H1 (cell line): Measurements from ENCODE around the gene BRCA1. TPM values are rescaled to one million over a fixed set of nuclear protein-coding genes. Genes with fewer than 3 reads are reported as not detected.

Experiments used
- CTCF ChIA-PET: fragments of 300-600 bp; sonication (Branson Sonifier 250); formaldehyde crosslinking; loops from one replicate; lab custom pipeline; 2021; ENCODE audit not compliant: partially characterized antibody; lab: Charles Lee
- POLR2A ChIA-PET: fragments of 300-600 bp; sonication (Branson Sonifier 250); formaldehyde crosslinking; loops from one replicate; lab custom pipeline; 2021; ENCODE audit warnings: inconsistent platforms; ENCODE audit not compliant: partially characterized antibody; lab: Charles Lee
- DNase-seq, 2 experiments: peaks; one replicate each; pipeline versions ENCODE4 v3.0.0 to v3.0.0-alpha.2; 2010 to 2022; ENCODE audit warnings: low spot score in 2 of 2, low read depth in 1 of 2, mixed read lengths in 1 of 2
- FAIRE-seq: peaks from 2 replicates; lab custom pipeline; 2011; peaks lifted over from hg19 to GRCh38; lab: Jason Lieb, UNC
- H2AFZ ChIP-seq: 2 replicates; pipeline ENCODE4 v1.8.1; 2012; ENCODE audit warnings: low read length, inconsistent platforms
- H2AK5ac ChIP-seq: 2 replicates; pipeline ENCODE4 v1.6.1; 2013; ENCODE audit warnings: low read depth, low read length
- H2BK120ac ChIP-seq: replicated peaks from 2 replicates; pipeline ENCODE3; 2013; ENCODE audit warnings: low read depth, low read length, inconsistent platforms
- H2BK12ac ChIP-seq: 2 replicates; pipeline ENCODE4 v1.6.1; 2013; ENCODE audit warnings: low read depth, low read length
- H2BK15ac ChIP-seq: 2 replicates; pipeline ENCODE4 v1.6.1; 2013; ENCODE audit warnings: low read length
- H2BK20ac ChIP-seq: 2 replicates; pipeline ENCODE4 v1.6.1; 2013; ENCODE audit warnings: low read length
- H2BK5ac ChIP-seq: 2 replicates; pipeline ENCODE4 v1.6.1; 2013; ENCODE audit warnings: low read depth, low read length
- H3K14ac ChIP-seq: 2 replicates; pipeline ENCODE4 v1.6.1; 2013; ENCODE audit warnings: inconsistent platforms; ENCODE audit not compliant: insufficient read length
- H3K18ac ChIP-seq: 2 replicates; pipeline ENCODE4 v1.6.1; 2013; ENCODE audit warnings: low read length; ENCODE audit errors: extremely low read depth
- H3K23ac ChIP-seq: 2 replicates; pipeline ENCODE4 v1.6.1; 2013; ENCODE audit warnings: inconsistent platforms; ENCODE audit not compliant: insufficient read length
- H3K23me2 ChIP-seq: 2 replicates; pipeline ENCODE4 v1.6.1; 2013; ENCODE audit warnings: low read depth, low read length
- H3K27ac ChIP-seq: 2 replicates; pipeline ENCODE4 v1.6.1; 2011; ENCODE audit warnings: low read depth, low read length, inconsistent platforms
- H3K27me3 ChIP-seq, 4 experiments: replicated peaks in 1 of 4; 1 replicate in 1 of 4; 2 replicates in 3 of 4; pipeline versions ENCODE4 v1.6.1 to v1.8.1; 2011 to 2013; ENCODE audit warnings: low read length in 3 of 4, mild to moderate bottlenecking in 3 of 4, inconsistent platforms in 2 of 4, mixed read lengths in 2 of 4, moderate library complexity in 1 of 4; ENCODE audit not compliant: control insufficient read depth in 3 of 4, insufficient read depth in 3 of 4; ENCODE audit errors: extremely low read depth in 1 of 4
- H3K36me3 ChIP-seq, 4 experiments: 2 replicates each; pipeline versions ENCODE4 v1.6.1 to v1.8.1; 2011 to 2013; ENCODE audit warnings: mild to moderate bottlenecking in 4 of 4, low read length in 3 of 4, moderate library complexity in 2 of 4, control low read depth in 1 of 4, inconsistent platforms in 1 of 4; ENCODE audit not compliant: insufficient read depth in 4 of 4, control insufficient read depth in 2 of 4
- H3K4ac ChIP-seq: replicated peaks from 2 replicates; pipeline ENCODE3; 2013; ENCODE audit warnings: low read length, low read depth, mixed read lengths, inconsistent platforms; ENCODE audit not compliant: insufficient read length
- H3K4me1 ChIP-seq, 4 experiments: replicated peaks in 1 of 4; 1 replicate in 1 of 4; 2 replicates in 3 of 4; pipeline versions ENCODE4 v1.6.1 to v1.8.1; 2011 to 2013; ENCODE audit warnings: low read length in 3 of 4, inconsistent platforms in 2 of 4, mixed read lengths in 1 of 4; ENCODE audit not compliant: insufficient read depth in 4 of 4, control insufficient read depth in 3 of 4
- H3K4me2 ChIP-seq, 2 experiments: 2 replicates each; pipeline versions ENCODE4 v1.6.1 to v1.8.1; 2011 to 2013; ENCODE audit warnings: low read depth in 2 of 2, low read length in 2 of 2, control low read depth in 1 of 2, inconsistent platforms in 1 of 2, mild to moderate bottlenecking in 1 of 2; ENCODE audit not compliant: insufficient read depth in 1 of 2
- H3K4me3 ChIP-seq, 4 experiments: fragments of 200-600, 300-600 bp in 1 of 4; sonication (generic), shearing (Covaris generic), sonication (Bioruptor Twin) in 1 of 4; 2 replicates each; pipeline versions ENCODE4 v1.5.1 to v1.8.1; 2011 to 2016; ENCODE audit warnings: low read length in 4 of 4, low read depth in 3 of 4, control low read depth in 2 of 4, inconsistent platforms in 2 of 4, mild to moderate bottlenecking in 2 of 4, mixed read lengths in 1 of 4, moderate library complexity in 1 of 4; ENCODE audit not compliant: insufficient read depth in 2 of 4; ENCODE audit errors: extremely low read depth in 1 of 4
- H3K56ac ChIP-seq: replicated peaks from 2 replicates; pipeline ENCODE3; 2013; ENCODE audit warnings: low read depth, mild to moderate bottlenecking, mixed read lengths, low read length, inconsistent platforms; ENCODE audit not compliant: insufficient read length
- H3K79me1 ChIP-seq: 2 replicates; pipeline ENCODE4 v1.6.1; 2013; ENCODE audit warnings: low read depth, low read length, control low read depth
- H3K79me2 ChIP-seq, 2 experiments: 2 replicates each; pipeline versions ENCODE4 v1.6.1 to v1.8.1; 2012 to 2013; ENCODE audit warnings: low read length in 2 of 2, mild to moderate bottlenecking in 2 of 2, inconsistent platforms in 1 of 2; ENCODE audit not compliant: insufficient read depth in 2 of 2, control insufficient read depth in 1 of 2
- H3K9ac ChIP-seq, 4 experiments: replicated peaks in 1 of 4; 1 replicate in 1 of 4; 2 replicates in 3 of 4; pipeline versions ENCODE4 v1.6.1 to v1.8.1; 2011 to 2013; ENCODE audit warnings: low read depth in 3 of 4, low read length in 3 of 4, control low read depth in 2 of 4, mild to moderate bottlenecking in 2 of 4, moderate library complexity in 2 of 4, inconsistent platforms in 1 of 4; ENCODE audit errors: extremely low read depth in 1 of 4
- H3K9me3 ChIP-seq, 2 experiments: 2 replicates each; pipeline versions ENCODE4 v1.6.1 to v1.8.1; 2012 to 2013; ENCODE audit warnings: mild to moderate bottlenecking in 2 of 2, moderate library complexity in 2 of 2, control low read depth in 1 of 2, inconsistent platforms in 1 of 2, low read depth in 1 of 2, low read length in 1 of 2, mixed read lengths in 1 of 2; ENCODE audit not compliant: insufficient read depth in 2 of 2
- H4K20me1 ChIP-seq, 2 experiments: replicated peaks in 1 of 2; 2 replicates each; pipeline versions ENCODE3 to v1.8.1; 2011 to 2013; ENCODE audit warnings: inconsistent platforms in 2 of 2, low read length in 2 of 2, mild to moderate bottlenecking in 1 of 2; ENCODE audit not compliant: insufficient read depth in 2 of 2, control insufficient read depth in 1 of 2
- H4K5ac ChIP-seq: 2 replicates; pipeline ENCODE4 v1.6.1; 2013; ENCODE audit warnings: low read length, low read depth, mixed read lengths, inconsistent platforms; ENCODE audit not compliant: insufficient read length
- H4K8ac ChIP-seq: 2 replicates; pipeline ENCODE4 v1.8.0; 2013; ENCODE audit warnings: mild to moderate bottlenecking, moderate library complexity, low read length, inconsistent platforms; ENCODE audit not compliant: insufficient read depth; ENCODE audit errors: extremely low read depth
- H4K91ac ChIP-seq: replicated peaks from 2 replicates; pipeline ENCODE3; 2013; ENCODE audit warnings: low read length, mixed read lengths, inconsistent platforms; ENCODE audit not compliant: insufficient read length
- GTF2F1 ChIP-seq: IDR thresholded peaks from 2 replicates; pipeline ENCODE4 v1.6.1; 2012; ENCODE audit warnings: low read depth, low read length, improper control_type of control experiment, borderline replicate concordance
- PHF8 ChIP-seq: fragments of 200-600 bp; sonication (generic); conservative IDR thresholded peaks from 2 replicates; pipeline ENCODE4 v1.7.1; 2012; ENCODE audit warnings: low read depth, mild to moderate bottlenecking, inconsistent platforms, low read length, moderate library complexity
- TAF1 ChIP-seq: IDR thresholded peaks from 2 replicates; pipeline ENCODE4 v1.6.1; 2011; ENCODE audit warnings: mild to moderate bottlenecking, low read depth, low read length
- WGBS, 2 experiments: shearing (Covaris generic) in 1 of 2; methylation state at CpG; one replicate each; pipeline versions ENCODE4 v1.1.6 to v1.1.7; 2013 to 2015; ENCODE audit warnings: low lambda C conversion rate in 2 of 2, mixed read lengths in 2 of 2, inconsistent platforms in 1 of 2, low coverage in 1 of 2, missing lambda C conversion rate in 1 of 2; ENCODE audit not compliant: insufficient replicate concordance in 2 of 2, insufficient coverage in 1 of 2, insufficient read length in 1 of 2; ENCODE audit errors: extremely low coverage in 1 of 2, missing lambda C conversion rate in 1 of 2; 5-methylcytosine and 5-hydroxymethylcytosine counted together
- polyA plus RNA-seq, 7 experiments: library from polyadenylated mRNA; depleted of rRNA in 3 of 7; stranded (reverse) in 5 of 7; unstranded in 2 of 7; fragments of >200 nt in 5 of 7; fragments of 200-250 nt in 2 of 7; gene quantifications; 1 replicate in 5 of 7; 2 replicates in 1 of 7; 4 replicates in 1 of 7; pipeline versions ENCODE4 v1.2.1 to v1.2.3, GENCODE V29; 2011 to 2013; ENCODE audit warnings: missing spikeins in 2 of 7, mixed read lengths in 2 of 7
- total RNA-seq: library from RNA; stranded (reverse); fragmentation: NEBNext Ultra II Directional; extraction: Animal tissue kit (Norgen Biotek cat#: 25700); gene quantifications from 2 replicates; pipeline ENCODE4 v1.2.1, GENCODE V29; 2021

The BRCA1 gene
- total and polyA plus RNA-seq, 2 of the 8 experiments (the other 6 are each of a cell fraction or from before 2014, with no cell fraction given) = 30.7 to 39.2 TPM

- no peaks in the 10 kb centered on the region for H3K79me1 ChIP-seq
- H2AFZ ChIP-seq = no peak overlapping the region
- H3K9ac ChIP-seq = no peak overlapping the region
- no peak overlapping the region for H3K27ac ChIP-seq
- no peak overlapping the region for H2AK5ac ChIP-seq
- H3K4me1 ChIP-seq = no peaks in the 10 kb centered on the region
- DNase-seq = no peak
- H2BK12ac ChIP-seq = no peak overlapping the region
- ChIA-PET CTCF (interaction anchor here (1.8 kb wide), 1 partner anchor 10 kb away, joined by 5 read pairs; no protein-coding TSS in a partner anchor), POLR2A (no interaction called here)
- no peaks in the 10 kb centered on the region for H3K23me2 ChIP-seq
- no peak overlapping the region for H4K5ac ChIP-seq
- no peak overlapping the region for H2BK5ac ChIP-seq
- 100% methylated on average over 1 of the region's 1 CpG; no CpG with 5 or more reads in 1 of the 2 experiments for WGBS, 2 experiments
- H3K4me3 ChIP-seq = no peak overlapping the region
- no peaks in the 10 kb centered on the region for H3K9me3 ChIP-seq
- no peak overlapping the region for H3K56ac ChIP-seq
- no peak overlapping the region for H3K4ac ChIP-seq
- no peak overlapping the region for H3K23ac ChIP-seq
- no peak overlapping the region for H3K18ac ChIP-seq
- peaks cover 2 to 21% (median 12%) of the 10 kb centered on the region in 4 experiments; a peak in 6 of 8 replicates for H3K36me3 ChIP-seq
- H3K79me2 ChIP-seq = no peaks in the 10 kb centered on the region
- no peak overlapping the region for H4K91ac ChIP-seq
- no peak overlapping the region for H3K4me2 ChIP-seq
- no peak overlapping the region for H2BK15ac ChIP-seq
- no peak overlapping the region for H3K14ac ChIP-seq
- H4K8ac ChIP-seq = no peak overlapping the region
- no peak overlapping the region for H2BK120ac ChIP-seq
- no peak overlapping the region for H2BK20ac ChIP-seq
- no peaks in the 10 kb centered on the region for H4K20me1 ChIP-seq
- H3K27me3 ChIP-seq = no peaks in the 10 kb centered on the region
- FAIRE-seq = no peak
- TF ChIP-seq PHF8 (no peak), TAF1 (no peak), GTF2F1 (no peak)
Observed at GRCh38 chr17:43051969-43052368, 73.2 kb downstream of the BRCA1 start.
